ENCODE results near the gene RAB25. TPM values are rescaled to one million over a fixed set of nuclear protein-coding genes. Genes with fewer than 3 reads are reported as not detected.

Gene RAB25
- polyA plus RNA-seq, 2 of the 4 experiments (the other 2 are of a cell fraction), result not detected

- peaks cover 10% of the 10 kb centered on the region; the same call in 2 of the 3 replicates for H3K4me1 ChIP-seq
- no peak for TF ChIP-seq REST (IDR thresholded peaks at IDR 0.05)
- TF ChIP-seq MAX (IDR thresholded peaks at IDR 0.05), result peak; percentile 58; the same call in 1 of the 2 replicates
- 0 out of 2 replicates have a peak, but pooled peaks have one; percentile 18 for TF ChIP-seq KDM1A (IDR thresholded peaks at IDR 0.05; ENCODE audit: low read depth)
- TF ChIP-seq SMC3 (IDR thresholded peaks at IDR 0.05), result no peak
- TF ChIP-seq CBX2 (IDR thresholded peaks at IDR 0.05; ENCODE audit: borderline replicate concordance, low read depth), result no peak
- no peak for TF ChIP-seq FOSL2 (IDR thresholded peaks at IDR 0.05)
- TF ChIP-seq FOSL2 (CRISPR knock-in tag; IDR thresholded peaks at IDR 0.05), result no peak
- no peak for TF ChIP-seq NFE2L2 (conservative IDR thresholded peaks at IDR 0.05; ENCODE audit: low read length)
- TF ChIP-seq MAFK (IDR thresholded peaks at IDR 0.05; ENCODE audit: partially characterized antibody), result no peak
- TF ChIP-seq POLR2AphosphoS2 (conservative IDR thresholded peaks at IDR 0.05; ENCODE audit: low read length), result no peak
- ATAC-seq, result peak; percentile 56 to 66
- H3K9me3 ChIP-seq, result no peaks in the 10 kb centered on the region
- no peak for FAIRE-seq
- ChIA-PET POLR2A (interaction anchor here (0.6 to 0.7 kb wide), 3 partner anchors 75 to 189 kb away, joined by 3 to 7 read pairs (median 3); partner anchors contain the start of gene ARHGEF2), CTCF (interaction anchor here (0.6 to 3.1 kb wide), 14 partner anchors 11 to 202 kb away, joined by 3 to 20 read pairs (median 6); no protein-coding TSS in a partner anchor)
- peak overlapping the region; percentile 85 for H3K4me3 ChIP-seq
- peak overlapping the region; percentile 94 to 97 for H3K27ac ChIP-seq
- H3K4me2 ChIP-seq, result peak overlapping the region; percentile 65
- 9% methylated on average over 21 of the region's 63 CpGs for WGBS (ENCODE audit: missing lambda C conversion rate)
- DNase-seq (ENCODE audit: low read depth in 1 of 2, low spot score in 1 of 2), result peak; percentile 80 to 86
Measured at GRCh38 chr1:156052862-156053767, 7.8 kb upstream of the RAB25 start.

GRCh38 chr1:156053768-156054499, 7.0 kb upstream of the RAB25 start, which contains the start of gene UBQLN4:
Gene UBQLN4, minus strand, starts transcription at chr1:156053798. Its CDS starts 97 bp downstream, at chr1:156053701.
- Histone ChIP-seq H3K4me1 (peaks cover 10% of the 10 kb centered on the region; the same call in 2 of the 3 replicates), H3K9me3 (no peaks in the 10 kb centered on the region), H3K4me3 (peak within 1 kb of the TSS; percentile 85), H3K4me2 (peak within 1 kb of the TSS; percentile 83), H3K27ac (peak within 1 kb of the TSS; percentile 94 to 97)
- POLR2A ChIA-PET, result no interaction called here
- peak; percentile 84 to 87 for DNase-seq (ENCODE audit: low read depth in 1 of 2, low spot score in 1 of 2)
- ATAC-seq, result peak; percentile 64 to 72
- no peak for FAIRE-seq
- under 1% methylated on average over 14 of the region's 49 CpGs for WGBS (ENCODE audit: missing lambda C conversion rate)
- CTCF ChIA-PET, result interaction anchor here (0.5 to 3.1 kb wide), 17 partner anchors 11 to 203 kb away, joined by 3 to 20 read pairs (median 5); no protein-coding TSS in a partner anchor
- TF ChIP-seq JUN (IDR thresholded peaks at IDR 0.05) (peak in 1 of 2 experiments; percentile 66; a peak in 3 of 5 replicates), ELK1 (IDR thresholded peaks at IDR 0.05; ENCODE audit: low read depth, low read length) (no peak), RAD21 (conservative IDR thresholded peaks at IDR 0.05 in 1 of 2, IDR thresholded peaks at IDR 0.05 in 1 of 2) (0 out of 5 replicates have a peak, but pooled peaks of 1 of the 2 experiments have one; percentile 11), TP53 (CRISPR knock-in tag; IDR thresholded peaks at IDR 0.05) (peak; percentile 66; the same call in 1 of the 2 replicates), POLR2A (IDR thresholded peaks at IDR 0.05; ENCODE audit: low read length) (peak; percentile 37), REST (IDR thresholded peaks at IDR 0.05) (no peak), MAZ (IDR thresholded peaks at IDR 0.05; ENCODE audit: borderline replicate concordance, low read depth, low read length) (peak; percentile 78; the same call in 1 of the 2 replicates), PHF8 (IDR thresholded peaks at IDR 0.05; ENCODE audit: borderline replicate concordance, low read depth) (peak; percentile 34; the same call in 1 of the 2 replicates), CTCF (IDR thresholded peaks at IDR 0.05) (peak; percentile 53)
